Natural killer cell (primary cell): ENCODE data around the gene FCGR3A. TPM values are rescaled to one million over a fixed set of nuclear protein-coding genes. Genes with fewer than 3 reads are reported as not detected.
"Not testable (repeated sequence)": the region's sequence is repeated elsewhere in the genome, so short reads cannot be mapped to it uniquely, and the experiment has no call there.

Source experiments
- ATAC-seq, 3 donors: fragments of 150-1000 bp in 2 of 3; fragments of 200-7000 bp in 1 of 3; cut with Tn5 transposase; 1 replicate in 1 of 3; 2 replicates in 2 of 3; pipeline ENCODE4 v1.10.0; 2021; ENCODE audit warnings: mild to moderate bottlenecking in 2 of 3, moderate library complexity in 2 of 3
- DNase-seq, 2 donors: peaks; one replicate each; pipeline versions ENCODE4 v3.0.0 to v3.0.0-alpha.2; 2013 to 2021; ENCODE audit warnings: mixed read lengths in 1 of 2
- H3K27ac ChIP-seq: one replicate; pipeline ENCODE4 v1.5.1; 2013; ENCODE audit warnings: mild to moderate bottlenecking, low read length
- H3K27me3 ChIP-seq: one replicate; pipeline ENCODE4 v1.6.1; 2013; ENCODE audit warnings: low read length; ENCODE audit not compliant: control insufficient read depth, insufficient read depth
- H3K36me3 ChIP-seq: one replicate; pipeline ENCODE4 v1.6.1; 2013; ENCODE audit warnings: low read length; ENCODE audit not compliant: control insufficient read depth, insufficient read depth
- H3K4me1 ChIP-seq: one replicate; pipeline ENCODE4 v1.6.1; 2013; ENCODE audit warnings: low read length; ENCODE audit not compliant: control insufficient read depth, insufficient read depth
- H3K4me3 ChIP-seq: one replicate; pipeline ENCODE4 v1.5.1; 2013; ENCODE audit warnings: low read length
- H3K9me3 ChIP-seq: one replicate; pipeline ENCODE4 v1.6.1; 2013; ENCODE audit warnings: low read length; ENCODE audit not compliant: control insufficient read depth, insufficient read depth
- H3K27ac Mint-ChIP-seq, 2 donors: one replicate each; pipeline ENCODE4 v1.8.0; 2022; ENCODE audit warnings: mild to moderate bottlenecking in 2 of 2, mixed read lengths in 2 of 2, moderate library complexity in 1 of 2
- H3K27me3 Mint-ChIP-seq, 2 donors: one replicate each; pipeline ENCODE4 v1.8.0; 2022; ENCODE audit warnings: low read depth in 2 of 2, mixed read lengths in 2 of 2
- H3K36me3 Mint-ChIP-seq: one replicate; pipeline ENCODE4 v1.8.0; 2022; ENCODE audit warnings: mixed read lengths
- H3K4me1 Mint-ChIP-seq, 2 donors: one replicate each; pipeline ENCODE4 v1.8.0; 2022; ENCODE audit warnings: mixed read lengths in 2 of 2
- H3K4me3 Mint-ChIP-seq: one replicate; pipeline ENCODE4 v1.8.0; 2022; ENCODE audit warnings: mild to moderate bottlenecking, moderate library complexity, mixed read lengths
- H3K9me3 Mint-ChIP-seq, 2 donors: one replicate each; pipeline ENCODE4 v1.8.0; 2022; ENCODE audit warnings: mixed read lengths in 2 of 2
- WGBS: methylation state at CpG from one replicate; pipeline ENCODE4 v1.1.7; 2013; ENCODE audit warnings: missing lambda C conversion rate; ENCODE audit not compliant: insufficient coverage; 5-methylcytosine and 5-hydroxymethylcytosine counted together
- intact Hi-C: fragments of 100-400 bp; cut with micrococcal nuclease; formaldehyde crosslinking; loops from one replicate; pipeline ENCODE4 v1.14.2; 2022
- total RNA-seq, 4 donors: library from RNA; stranded (reverse); fragments of 120-200 nt in 1 of 4; gene quantifications; one replicate each; pipeline versions ENCODE4 v1.2.3 to v1.2.4, GENCODE V29; 2013 to 2022

The FCGR3A gene
- total RNA-seq, 3 donors from 2014 or later (not counting 1 experiment from before 2014, with no cell fraction given), result 557 to 892 (median 848) TPM

- H3K36me3 Mint-ChIP-seq, H3K4me3 ChIP-seq, H3K9me3 ChIP-seq, DNase-seq, H3K9me3 Mint-ChIP-seq, intact Hi-C loops, H3K27me3 ChIP-seq, H3K27ac ChIP-seq, ATAC-seq, H3K27me3 Mint-ChIP-seq, H3K36me3 ChIP-seq, H3K27ac Mint-ChIP-seq: not testable (repeated sequence)
- Mint-ChIP-seq H3K4me3 (peak overlapping the region; percentile 42), H3K4me1 (peaks cover 23 to 32% of the 10 kb centered on the region in 2 donors)
- H3K4me1 ChIP-seq, result peaks cover 23% of the 10 kb centered on the region
- 93% methylated on average over 7 of the region's 7 CpGs for WGBS
Measured at GRCh38 chr1:161525918-161526317, 23.7 kb downstream of the FCGR3A start.

DNA sequence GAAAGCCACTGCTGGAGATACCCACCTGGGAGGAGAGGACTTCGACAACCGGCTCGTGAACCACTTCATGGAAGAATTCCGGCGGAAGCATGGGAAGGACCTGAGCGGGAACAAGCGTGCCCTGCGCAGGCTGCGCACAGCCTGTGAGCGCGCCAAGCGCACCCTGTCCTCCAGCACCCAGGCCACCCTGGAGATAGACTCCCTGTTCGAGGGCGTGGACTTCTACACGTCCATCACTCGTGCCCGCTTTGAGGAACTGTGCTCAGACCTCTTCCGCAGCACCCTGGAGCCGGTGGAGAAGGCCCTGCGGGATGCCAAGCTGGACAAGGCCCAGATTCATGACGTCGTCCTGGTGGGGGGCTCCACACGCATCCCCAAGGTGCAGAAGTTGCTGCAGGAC lies 24.3 kb downstream of the FCGR3A start:
- ATAC-seq, H3K9me3 ChIP-seq, H3K27me3 Mint-ChIP-seq, H3K27me3 ChIP-seq, H3K9me3 Mint-ChIP-seq, H3K36me3 Mint-ChIP-seq, H3K36me3 ChIP-seq, DNase-seq, intact Hi-C loops: not testable (repeated sequence)
- Histone ChIP-seq H3K4me3 (peak overlapping the region; percentile 93), H3K4me1 (peaks cover 23% of the 10 kb centered on the region), H3K27ac (peak overlapping the region; percentile 4)
- WGBS, result 47% methylated on average over 20 of the region's 23 CpGs
- H3K27ac Mint-ChIP-seq, result peak overlapping the region; percentile 80 to 96
- peak overlapping the region; percentile 86 for H3K4me3 Mint-ChIP-seq
- H3K4me1 Mint-ChIP-seq, result peaks cover 17 to 26% of the 10 kb centered on the region in 2 donors

- Histone ChIP-seq H3K4me3 (peak overlapping the region; percentile 93), H3K4me1 (peaks cover 22% of the 10 kb centered on the region), H3K27ac (peak overlapping the region; percentile 4)
- WGBS, result 6% methylated on average over 38 of the region's 55 CpGs
- ATAC-seq (peak; percentile 16 to 26 (median 19)), DNase-seq (peak; percentile 34 to 40)
- H3K27ac Mint-ChIP-seq, result peak overlapping the region; percentile 80 to 96
- intact Hi-C loops, H3K36me3 ChIP-seq, H3K9me3 ChIP-seq, H3K27me3 ChIP-seq, H3K27me3 Mint-ChIP-seq, H3K36me3 Mint-ChIP-seq, H3K9me3 Mint-ChIP-seq: not testable (repeated sequence)
- H3K4me1 Mint-ChIP-seq, result peaks cover 12 to 21% of the 10 kb centered on the region in 2 donors
- H3K4me3 Mint-ChIP-seq, result peak overlapping the region; percentile 86
Measured at GRCh38 chr1:161524742-161525291, 24.8 kb downstream of the FCGR3A start.

DNA sequence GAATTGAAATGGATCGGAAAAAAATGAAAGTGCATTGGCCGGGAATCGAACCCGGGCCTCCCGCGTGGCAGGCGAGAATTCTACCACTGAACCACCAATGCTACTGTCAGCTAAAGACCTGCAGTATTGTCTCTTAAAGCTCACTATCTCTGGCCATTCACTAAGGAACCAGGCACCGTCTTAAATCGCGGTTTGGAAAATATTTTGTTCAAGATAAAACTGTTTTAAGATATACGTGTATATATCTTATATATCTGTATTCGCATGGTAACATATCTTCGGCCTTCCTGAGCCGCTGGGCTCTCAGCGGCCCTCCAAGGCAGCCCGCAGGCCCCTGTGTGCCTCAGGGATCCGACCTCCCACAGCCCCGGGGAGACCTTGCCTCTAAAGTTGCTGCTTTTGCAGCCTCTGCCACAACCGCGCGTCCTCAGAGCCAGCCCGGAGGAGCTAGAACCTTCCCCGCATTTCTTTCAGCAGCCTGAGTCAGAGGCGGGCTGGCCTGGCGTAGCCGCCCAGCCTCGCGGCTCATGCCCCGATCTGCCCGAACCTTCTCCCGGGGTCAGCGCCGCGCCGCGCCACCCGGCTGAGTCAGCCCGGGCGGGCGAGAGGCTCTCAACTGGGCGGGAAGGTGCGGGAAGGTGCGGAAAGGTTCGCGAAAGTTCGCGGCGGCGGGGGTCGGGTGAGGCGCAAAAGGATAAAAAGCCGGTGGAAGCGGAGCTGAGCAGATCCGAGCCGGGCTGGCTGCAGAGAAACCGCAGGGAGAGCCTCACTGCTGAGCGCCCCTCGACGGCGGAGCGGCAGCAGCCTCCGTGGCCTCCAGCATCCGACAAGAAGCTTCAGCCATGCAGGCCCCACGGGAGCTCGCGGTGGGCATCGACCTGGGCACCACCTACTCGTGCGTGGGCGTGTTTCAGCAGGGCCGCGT lies 25.5 kb downstream of the FCGR3A start, which contains the start of gene HSPA6:
HSPA6 (plus strand) TSS at position 724 of the 925 bp plus-strand sequence; CDS start at position 843, 119 bp downstream.
- whole genome bisulfite sequencing, result under 1% methylated on average over 52 of the region's 72 CpGs
- H3K9me3 ChIP-seq, H3K27me3 Mint-ChIP-seq, H3K27me3 ChIP-seq, intact Hi-C loops, H3K36me3 ChIP-seq, H3K36me3 Mint-ChIP-seq, H3K9me3 Mint-ChIP-seq: not testable (repeated sequence)
- Histone ChIP-seq H3K4me3 (peak within 1 kb of the TSS; percentile 93), H3K27ac (peak within 1 kb of the TSS; percentile 77), H3K4me1 (peaks cover 17% of the 10 kb centered on the region)
- peak within 1 kb of the TSS; percentile 90 to 96 for H3K27ac Mint-ChIP-seq
- H3K4me3 Mint-ChIP-seq, result peak within 1 kb of the TSS; percentile 88
- H3K4me1 Mint-ChIP-seq, result peaks cover 10 to 21% of the 10 kb centered on the region in 2 donors
- ATAC-seq (peak; percentile 71 to 74 (median 73)), DNase-seq (peak; percentile 74 to 94)

DNA sequence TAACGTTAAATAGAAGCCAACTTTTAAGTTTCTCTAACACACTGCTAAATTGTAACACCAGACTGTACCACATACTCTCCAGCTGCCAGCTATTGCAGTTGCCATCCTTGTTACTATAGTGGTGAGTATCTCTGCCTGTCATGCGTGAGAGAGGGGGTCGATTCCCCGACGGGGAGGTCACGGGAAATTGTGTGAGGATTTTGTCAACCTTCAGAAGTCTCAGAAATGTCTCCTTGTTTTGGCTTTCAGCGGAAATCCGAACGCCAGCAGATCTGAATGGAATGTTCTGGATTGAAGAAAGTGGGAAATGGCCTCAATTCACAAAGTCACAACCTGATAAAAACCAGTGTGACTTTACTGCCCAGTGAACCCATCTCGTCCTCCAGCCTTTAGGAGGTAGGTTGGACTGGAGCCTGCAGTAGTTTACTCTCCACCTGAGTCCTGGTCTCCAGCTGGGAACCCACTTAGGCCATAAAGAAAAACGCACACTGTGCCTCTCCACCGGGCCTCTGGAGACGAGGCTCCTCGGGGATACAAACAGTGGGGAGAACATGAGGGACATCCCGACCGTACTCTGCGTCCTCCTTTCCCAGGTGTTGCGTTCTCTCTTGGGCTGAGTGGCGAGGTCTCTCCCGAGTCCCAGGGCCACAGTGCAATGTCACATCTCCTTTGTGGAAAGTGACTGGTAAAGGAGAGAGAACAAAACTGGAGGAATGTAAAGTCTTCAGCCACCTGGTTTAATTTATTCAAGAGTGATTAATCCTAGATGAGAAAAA lies 26.4 kb downstream of the FCGR3A start:
- H3K4me3 Mint-ChIP-seq, result peak overlapping the region; percentile 88
- H3K36me3 ChIP-seq, H3K36me3 Mint-ChIP-seq, DNase-seq, H3K4me3 ChIP-seq, H3K9me3 Mint-ChIP-seq, H3K27me3 Mint-ChIP-seq, H3K27me3 ChIP-seq, H3K9me3 ChIP-seq, H3K27ac ChIP-seq, intact Hi-C loops: not testable (repeated sequence)
- ATAC-seq, result peak in 1 of 3 donors; percentile 1
- peaks cover 17% of the 10 kb centered on the region for H3K4me1 ChIP-seq
- H3K4me1 Mint-ChIP-seq, result peaks cover 10 to 21% of the 10 kb centered on the region in 2 donors
- 88% methylated on average over 19 of the region's 20 CpGs for WGBS
- peak overlapping the region; percentile 90 to 96 for H3K27ac Mint-ChIP-seq

- no CpG with 5 or more reads among the region's 1 CpG for WGBS
- H3K27ac Mint-ChIP-seq, intact Hi-C loops, H3K4me1 Mint-ChIP-seq, H3K27me3 ChIP-seq, H3K36me3 Mint-ChIP-seq, H3K36me3 ChIP-seq, DNase-seq, H3K4me1 ChIP-seq, H3K27me3 Mint-ChIP-seq, ATAC-seq, H3K4me3 ChIP-seq, H3K9me3 Mint-ChIP-seq, H3K9me3 ChIP-seq, H3K27ac ChIP-seq, H3K4me3 Mint-ChIP-seq: not testable (repeated sequence)
Measured at GRCh38 chr1:161513953-161514352, 35.7 kb downstream of the FCGR3A start.

DNA sequence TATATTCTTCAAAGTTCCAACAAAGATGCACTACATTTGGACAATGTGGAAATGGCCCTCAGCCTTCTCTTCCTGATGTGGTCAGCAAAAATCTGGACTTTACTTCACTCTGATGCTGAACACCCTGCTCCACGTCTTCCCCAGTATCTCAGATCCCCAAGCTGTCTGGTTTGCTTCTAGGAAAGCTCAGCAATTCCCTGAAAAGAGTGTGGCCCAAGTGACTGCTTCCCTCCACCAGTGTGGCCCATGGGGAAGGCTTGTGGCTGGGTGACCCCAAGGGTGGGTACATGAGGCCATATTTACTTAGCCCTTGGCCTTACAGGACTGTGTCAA lies 36.2 kb downstream of the FCGR3A start:
- H3K9me3 ChIP-seq, H3K4me1 Mint-ChIP-seq, H3K36me3 ChIP-seq, H3K9me3 Mint-ChIP-seq, H3K27ac Mint-ChIP-seq, H3K4me3 ChIP-seq, H3K4me3 Mint-ChIP-seq, H3K27ac ChIP-seq, DNase-seq, ATAC-seq, H3K27me3 Mint-ChIP-seq, H3K4me1 ChIP-seq, H3K27me3 ChIP-seq, intact Hi-C loops, H3K36me3 Mint-ChIP-seq: not testable (repeated sequence)
- WGBS, result 80% methylated on average over 1 of the region's 1 CpG
